Stomach (tissue), 4 donors: ENCODE data around the gene TIMM44.

Source experiments
- EP300 ChIP-seq: sonication (generic); formaldehyde crosslinking; IDR thresholded peaks from one replicate; pipeline ENCODE4 v1.6.1; 2017; ENCODE audit warnings: antibody characterized with exemption
- TF ChIP-seq, protein P1 (sequence below), 7 experiments: fragments of 450-650 bp in 4 of 7; fragments of 200-600 bp in 3 of 7; sonication (generic) in 3 of 7; IDR thresholded peaks; one replicate each; pipeline ENCODE4 v1.5.1; 2016 to 2019; ENCODE audit warnings: antibody characterized with exemption in 7 of 7, control low read depth in 2 of 7, mild to moderate bottlenecking in 1 of 7

DNA sequence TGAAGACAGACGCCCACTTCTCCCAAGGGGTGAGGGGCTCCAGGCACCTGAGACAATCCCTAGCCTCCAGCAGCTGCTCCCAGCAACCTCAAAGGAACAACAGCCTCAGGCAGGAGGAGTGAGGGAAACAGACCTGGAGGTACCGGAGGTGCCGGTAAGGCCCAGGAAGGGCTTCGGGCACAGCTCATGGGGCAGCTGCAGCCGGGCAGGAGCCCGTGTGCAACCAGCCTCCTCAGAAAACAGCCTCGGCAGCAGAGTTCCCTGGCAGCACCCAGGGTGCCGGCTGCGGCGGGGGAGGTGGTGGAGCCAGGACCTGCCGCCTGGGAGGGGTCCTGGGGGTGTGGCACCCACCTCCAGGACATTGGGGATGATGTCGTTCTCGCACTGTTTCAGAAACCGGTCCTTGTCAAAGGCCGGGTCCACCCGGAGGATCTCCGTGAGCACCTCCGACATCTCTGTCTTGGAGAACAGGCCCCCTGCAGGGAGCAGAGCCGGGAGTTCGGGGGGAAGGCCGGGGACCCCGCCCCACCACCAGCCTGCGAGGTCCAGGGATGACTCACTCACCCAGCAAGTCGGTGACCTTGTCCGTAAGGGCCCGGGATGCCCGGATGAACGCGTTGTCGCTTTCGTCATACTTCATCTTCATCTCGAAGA, 11.1 kb downstream of the TIMM44 start:
- no peak for TF ChIP-seq EP300
- TF ChIP-seq, protein P1, sequence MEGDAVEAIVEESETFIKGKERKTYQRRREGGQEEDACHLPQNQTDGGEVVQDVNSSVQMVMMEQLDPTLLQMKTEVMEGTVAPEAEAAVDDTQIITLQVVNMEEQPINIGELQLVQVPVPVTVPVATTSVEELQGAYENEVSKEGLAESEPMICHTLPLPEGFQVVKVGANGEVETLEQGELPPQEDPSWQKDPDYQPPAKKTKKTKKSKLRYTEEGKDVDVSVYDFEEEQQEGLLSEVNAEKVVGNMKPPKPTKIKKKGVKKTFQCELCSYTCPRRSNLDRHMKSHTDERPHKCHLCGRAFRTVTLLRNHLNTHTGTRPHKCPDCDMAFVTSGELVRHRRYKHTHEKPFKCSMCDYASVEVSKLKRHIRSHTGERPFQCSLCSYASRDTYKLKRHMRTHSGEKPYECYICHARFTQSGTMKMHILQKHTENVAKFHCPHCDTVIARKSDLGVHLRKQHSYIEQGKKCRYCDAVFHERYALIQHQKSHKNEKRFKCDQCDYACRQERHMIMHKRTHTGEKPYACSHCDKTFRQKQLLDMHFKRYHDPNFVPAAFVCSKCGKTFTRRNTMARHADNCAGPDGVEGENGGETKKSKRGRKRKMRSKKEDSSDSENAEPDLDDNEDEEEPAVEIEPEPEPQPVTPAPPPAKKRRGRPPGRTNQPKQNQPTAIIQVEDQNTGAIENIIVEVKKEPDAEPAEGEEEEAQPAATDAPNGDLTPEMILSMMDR (IDR thresholded peaks at IDR 0.05), result no peak
